ENCODE measurements around the gene MACROH2A1.
A peak's percentile ranks its signal among the peaks of the same experiment; 100 is the strongest.

The MACROH2A1 gene

DNA sequence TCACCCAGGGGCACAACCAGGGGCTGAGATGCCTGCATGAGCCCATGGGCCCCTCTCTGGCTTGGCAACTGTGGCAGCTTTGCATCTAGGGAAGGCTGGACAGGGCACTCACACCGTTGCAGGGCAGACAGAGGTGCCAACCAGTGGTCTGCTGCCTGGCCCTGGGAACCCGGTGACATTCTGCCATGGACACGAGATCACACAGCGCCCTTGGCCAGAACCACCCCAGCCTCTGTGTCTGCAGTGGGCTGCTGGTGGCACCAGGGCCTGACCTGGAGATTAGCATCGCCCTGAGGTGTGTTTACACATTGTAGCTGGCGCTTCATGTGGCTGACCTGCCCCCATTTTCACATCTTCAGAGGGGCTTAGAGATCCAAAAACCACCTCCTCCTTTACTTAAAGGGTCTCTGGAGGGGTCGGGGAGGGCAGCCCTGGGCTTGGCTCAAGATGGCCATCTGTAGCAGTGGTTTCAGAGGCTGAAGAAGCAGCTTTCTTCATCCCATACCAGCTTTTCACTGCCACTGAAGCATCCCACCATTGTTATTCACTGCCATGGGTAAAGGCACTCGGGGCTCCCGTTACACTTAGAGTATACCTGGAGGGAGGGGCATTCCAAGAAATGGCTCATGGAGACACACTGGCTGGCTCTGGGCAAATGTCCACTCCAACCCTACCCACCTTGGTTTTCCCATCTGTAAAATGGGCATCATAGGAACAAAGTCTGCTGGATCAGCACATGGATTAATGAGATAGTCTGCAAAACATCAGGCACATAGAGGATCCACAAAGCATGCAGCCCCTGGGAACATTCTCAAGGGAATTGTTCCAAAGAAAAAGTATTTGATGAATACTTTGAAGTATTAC is 36.7 kb upstream of the MACROH2A1 start:
- peak in 1 of 2 donors; percentile 8 for DNase-seq

DNA sequence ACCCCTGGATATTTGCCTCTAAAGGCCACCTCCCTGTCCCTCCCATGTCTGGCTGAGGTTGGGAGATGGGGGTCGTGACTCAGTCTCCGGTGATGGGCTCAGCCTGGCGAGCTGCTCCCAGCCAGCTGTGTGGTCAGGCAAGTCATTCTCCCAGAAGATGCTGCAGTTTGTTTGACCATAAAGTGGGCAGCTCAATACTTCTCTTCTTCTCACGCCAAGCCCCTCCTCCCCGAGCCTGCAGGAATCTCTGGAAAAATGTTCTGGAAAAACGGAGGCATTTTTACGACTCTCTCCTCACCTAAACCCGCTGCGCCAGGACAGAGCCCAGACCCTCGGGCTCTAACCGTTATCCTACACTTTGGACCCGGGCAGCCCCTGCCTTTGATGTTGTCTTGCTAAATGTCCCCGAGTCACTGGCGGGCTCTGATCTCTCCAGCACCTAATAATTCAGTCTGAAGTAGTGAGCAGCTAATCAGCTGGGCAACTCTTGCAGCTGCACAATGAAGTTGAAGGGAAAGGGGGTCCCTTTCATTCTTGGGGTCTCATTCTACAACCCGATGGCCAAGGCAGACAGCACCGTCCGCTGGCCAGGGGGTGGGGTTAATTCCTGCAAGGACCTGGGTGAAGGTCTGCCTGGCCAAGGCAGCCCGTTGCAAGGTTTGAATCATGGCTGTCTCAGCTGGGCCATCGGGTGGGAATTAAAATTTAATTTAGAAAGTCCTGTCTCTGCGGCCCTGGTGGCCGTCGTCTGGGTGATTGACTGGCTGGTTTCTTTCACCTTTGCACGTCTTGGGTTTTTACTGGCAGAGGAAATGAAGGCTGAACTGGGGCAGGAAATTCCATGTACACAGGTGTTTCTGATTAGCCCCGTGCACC is 35.8 kb upstream of the MACROH2A1 start:
- DNase-seq: peak in 1 of 2 donors; percentile 9

DNA sequence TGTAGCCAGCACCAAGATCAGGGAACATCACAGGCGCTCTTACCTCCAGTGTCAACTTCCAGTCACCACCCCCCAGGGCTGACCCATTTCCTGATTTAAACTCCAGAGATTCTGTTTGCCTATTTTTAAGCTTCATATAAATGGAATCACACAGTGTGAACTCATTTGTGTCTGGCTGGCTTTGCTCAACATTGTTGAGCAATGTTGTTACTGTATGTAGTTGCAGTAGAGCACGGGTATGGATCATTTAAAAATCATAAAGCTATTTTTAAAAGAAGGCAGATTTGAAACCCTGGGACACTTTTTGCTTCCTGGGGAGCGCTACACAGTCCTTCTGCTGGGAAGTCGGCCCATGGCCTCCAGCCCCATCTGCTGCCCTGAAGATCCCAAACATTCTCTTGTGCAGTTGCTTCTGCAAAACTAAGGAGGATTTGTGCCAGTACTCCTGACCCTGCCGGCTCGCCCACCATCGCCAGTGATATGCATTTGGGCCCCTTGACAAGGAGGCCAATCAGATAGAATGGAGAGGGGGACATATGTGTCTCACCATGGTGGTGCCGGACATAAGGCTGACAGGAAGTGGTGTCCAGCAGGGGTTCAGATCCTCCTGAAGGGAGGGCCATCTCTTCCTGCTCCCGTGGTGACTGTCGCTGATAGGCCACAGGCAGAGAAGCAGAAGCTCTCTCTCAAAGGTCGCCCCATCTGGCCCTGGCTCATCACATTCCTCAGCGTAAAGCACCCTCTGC is 34.8 kb upstream of the MACROH2A1 start:
- DNase-seq: no peak

DNA sequence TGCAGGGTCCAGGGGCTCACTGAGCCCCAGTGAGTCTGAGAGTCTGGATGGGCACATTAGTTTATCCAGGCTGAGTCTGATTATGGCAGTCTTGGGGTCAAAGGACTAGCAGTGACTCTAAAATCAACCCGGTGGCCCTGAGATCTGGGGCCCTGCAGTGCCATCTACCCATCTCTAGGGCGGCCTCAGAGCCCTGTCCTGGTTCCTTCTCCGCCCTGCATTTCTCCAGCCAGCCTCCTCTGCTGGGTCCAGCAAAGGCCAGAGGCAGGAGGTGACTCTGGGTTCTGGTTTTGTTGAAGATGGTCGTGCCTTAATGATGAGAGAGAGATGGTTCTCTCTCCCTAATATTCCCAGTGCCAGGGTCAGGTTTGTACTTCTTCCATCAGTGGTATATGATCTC is 33.1 kb upstream of the MACROH2A1 start:
- DNase-seq: no peak

DNA sequence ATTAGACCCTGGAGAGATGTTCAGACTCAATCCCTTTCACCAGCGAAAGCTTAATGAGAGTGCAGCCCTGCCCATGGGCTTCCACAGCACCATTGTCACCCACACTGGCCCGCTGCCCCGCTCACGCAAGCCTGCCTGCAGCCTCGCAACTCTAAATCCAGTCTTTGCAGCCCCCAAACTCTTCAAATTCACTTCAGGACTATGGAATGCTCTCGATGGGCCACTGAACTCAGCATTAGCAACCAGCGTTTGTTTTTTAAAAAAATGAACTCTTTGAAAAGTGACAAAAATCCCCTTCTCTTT is 31.1 kb upstream of the MACROH2A1 start:
- no peak for DNase-seq

DNA sequence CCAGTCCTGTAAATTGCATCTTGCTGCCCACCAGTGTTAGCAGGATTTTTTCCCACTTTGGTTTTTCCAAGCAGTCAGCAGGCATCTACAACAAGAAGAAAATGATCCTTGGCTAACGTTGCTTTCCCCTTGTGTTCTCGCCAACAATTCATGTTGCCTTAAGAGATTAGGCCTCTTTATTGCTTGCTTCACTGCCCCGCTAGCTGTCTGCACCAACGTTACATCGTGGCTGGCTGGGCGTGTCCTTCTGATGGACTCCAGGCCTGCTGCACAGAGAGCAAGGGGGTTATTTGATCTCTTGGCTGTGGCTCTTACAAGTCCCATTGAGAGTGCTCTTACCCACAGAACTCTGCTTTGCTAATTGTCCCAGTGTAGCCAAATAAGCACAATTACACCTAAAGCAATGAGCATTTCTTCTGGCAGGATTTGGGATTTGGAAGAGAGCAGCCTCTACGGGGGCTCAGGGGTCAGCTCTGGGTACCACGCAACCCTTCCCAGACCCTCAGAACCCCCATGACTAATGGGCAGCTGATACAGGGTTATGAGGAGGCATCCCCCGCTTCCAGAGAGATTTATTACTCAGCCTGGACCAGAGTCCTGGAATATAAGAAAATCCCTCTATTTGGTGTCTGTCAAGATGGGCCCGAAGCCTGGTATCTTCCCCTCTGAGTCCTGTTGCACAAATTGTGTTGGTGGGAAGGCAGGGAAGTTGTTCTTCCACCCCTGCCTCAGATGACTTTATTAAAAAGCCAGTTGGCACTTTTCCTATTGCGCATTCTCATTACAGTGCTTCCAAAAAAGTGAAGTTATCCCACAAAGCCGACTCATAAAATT is 30.5 kb upstream of the MACROH2A1 start:
- no peak for DNase-seq

DNA sequence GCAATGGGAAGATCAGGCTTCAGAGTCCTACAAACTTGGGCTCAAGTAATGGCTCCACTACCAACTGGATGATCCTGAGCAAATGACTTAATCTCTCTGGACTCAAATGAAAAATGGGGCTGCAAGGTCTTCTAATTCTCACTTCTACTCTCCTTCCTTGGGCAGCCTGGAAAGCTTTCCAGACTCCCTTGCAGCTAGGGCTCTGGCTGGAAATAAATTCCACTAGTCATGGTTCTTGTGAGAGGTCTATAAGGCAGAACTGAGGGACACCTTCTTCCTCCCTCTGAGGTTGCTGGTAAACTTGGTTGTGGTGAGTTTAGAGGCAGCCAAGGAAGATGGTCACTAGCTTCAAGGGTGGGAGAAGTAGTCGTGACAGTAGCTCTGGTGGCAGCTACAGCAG is 29.6 kb upstream of the MACROH2A1 start:
- no peak for DNase-seq

DNA sequence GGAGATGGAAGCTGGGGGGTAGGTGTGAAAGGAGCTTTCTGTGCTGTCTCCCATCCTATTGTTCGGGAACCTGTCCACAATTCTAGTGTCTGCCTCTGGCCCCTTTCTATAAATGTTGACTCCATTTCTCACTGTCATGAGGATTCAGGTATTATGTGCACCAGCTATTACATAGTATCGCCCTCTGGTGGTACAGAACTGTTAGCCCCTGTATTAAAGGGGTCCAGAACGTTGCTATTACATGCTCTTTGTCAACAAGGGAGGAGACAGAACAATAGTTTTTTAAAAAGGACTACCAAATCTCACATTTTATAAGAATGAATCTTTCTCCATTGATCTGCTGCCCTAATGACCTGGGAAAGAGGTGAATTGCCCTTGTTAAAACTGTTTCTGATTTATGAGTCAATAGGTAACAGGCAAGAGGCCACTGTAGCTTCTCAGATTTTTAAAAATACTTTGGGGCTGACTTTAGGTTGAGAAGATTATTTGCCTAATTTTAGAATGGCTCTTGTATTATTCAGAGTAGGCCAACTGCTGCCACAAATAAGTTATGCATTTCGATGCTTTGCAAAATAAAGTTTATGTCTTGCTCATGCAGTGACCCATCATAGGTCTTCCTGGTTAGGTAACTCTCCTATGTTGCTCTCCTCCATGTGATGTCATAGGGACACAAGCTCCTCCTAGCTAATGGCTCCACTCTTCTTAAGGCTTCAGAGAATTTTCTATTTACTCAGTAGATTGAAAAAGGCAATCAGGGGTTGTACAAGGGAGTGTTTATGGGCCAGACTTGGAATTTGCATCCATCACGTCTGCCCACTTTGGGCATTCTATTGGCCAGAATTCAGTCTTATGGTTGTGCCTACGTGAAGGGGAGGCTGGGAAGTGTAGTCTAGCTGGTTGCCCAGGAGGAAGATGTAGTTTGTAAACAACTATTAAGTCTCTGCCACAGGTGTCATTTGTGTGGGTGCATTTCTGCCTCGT is 27.4 kb upstream of the MACROH2A1 start:
- DNase-seq: no peak

DNA sequence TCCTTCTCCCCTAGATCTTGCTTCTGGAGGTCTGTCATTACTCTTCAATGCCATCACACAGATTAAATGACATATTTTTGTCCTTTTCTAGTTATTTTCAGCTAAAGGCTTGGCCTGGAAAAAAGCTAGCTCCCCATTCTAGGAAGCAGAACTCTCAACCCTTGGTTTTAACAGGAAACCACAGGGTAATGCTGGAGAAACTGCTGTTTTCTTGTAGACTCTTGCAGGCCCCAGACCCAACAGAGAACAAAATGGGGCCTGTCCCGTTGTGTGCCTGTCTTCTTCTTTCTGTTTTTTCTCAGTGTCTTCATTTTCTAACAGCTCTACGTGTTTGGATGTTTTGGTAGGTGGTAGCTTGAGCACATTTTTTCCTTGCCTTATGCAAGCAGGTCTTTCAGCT is 26.6 kb upstream of the MACROH2A1 start:
- DNase-seq: no peak

DNA sequence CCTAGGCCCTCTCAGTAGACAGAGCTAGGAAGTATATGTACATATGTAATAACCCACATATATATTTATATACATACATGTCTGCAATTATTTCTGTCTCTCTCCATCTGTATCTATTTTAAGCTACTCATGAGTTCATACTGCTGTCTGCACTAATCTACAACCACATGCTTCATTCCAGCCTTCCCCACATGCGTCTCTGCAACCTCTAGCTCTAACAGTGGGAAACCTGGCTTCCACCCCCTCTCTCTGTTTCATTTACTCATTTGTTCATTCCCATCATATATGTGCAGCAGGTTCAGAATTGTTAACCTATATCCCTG is 24.8 kb upstream of the MACROH2A1 start:
- DNase-seq: no peak

DNA sequence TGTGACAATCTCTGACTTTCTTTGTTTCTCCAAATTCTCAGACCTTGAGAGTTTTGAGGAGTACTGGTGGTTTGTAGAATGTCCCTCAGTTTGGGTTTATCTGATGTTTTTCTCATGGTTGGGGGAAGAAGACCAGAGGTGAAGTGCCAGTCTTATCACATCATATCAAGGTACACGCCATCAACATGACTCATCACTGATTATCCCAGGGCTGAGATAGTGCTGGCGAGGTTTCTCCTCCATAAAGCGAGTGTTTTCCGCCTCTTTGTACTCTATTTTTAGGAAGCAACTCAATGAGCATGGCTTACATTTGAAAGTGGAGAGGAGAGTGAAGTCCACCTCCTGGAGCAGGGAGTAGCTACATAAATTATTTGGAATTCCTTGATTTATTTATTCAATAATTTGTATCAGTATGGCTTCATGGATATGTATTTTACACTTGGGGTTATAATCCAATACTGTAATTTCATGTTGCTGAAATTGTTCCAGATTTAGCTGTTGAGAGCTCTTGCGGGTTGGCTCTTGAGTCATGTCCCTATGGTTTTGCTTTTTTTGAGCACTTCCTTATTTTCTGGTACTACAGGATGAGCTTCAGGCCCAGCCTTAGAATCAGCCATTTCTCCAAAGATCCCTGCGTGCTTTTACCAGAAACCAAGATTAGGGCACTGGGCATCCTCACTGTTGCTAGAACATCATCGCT is 24.3 kb upstream of the MACROH2A1 start:
- no peak for DNase-seq

DNA sequence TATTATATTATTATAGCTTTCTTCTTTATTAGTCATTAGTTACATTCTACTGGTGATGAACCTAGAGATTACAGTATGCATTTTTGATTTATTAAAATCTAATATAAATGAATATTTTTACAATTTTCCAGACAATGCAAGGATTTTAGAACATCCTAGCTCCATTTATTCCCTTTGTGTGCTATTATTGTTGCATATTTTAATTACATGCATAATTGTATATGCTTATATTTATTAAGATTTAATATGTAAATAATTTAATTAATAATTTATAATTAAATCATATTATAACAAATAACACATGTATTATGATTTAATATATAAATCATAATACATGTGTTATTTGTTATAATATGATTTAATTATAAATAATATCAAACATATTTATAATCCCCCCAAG is 23.4 kb upstream of the MACROH2A1 start:
- no peak for DNase-seq

DNA sequence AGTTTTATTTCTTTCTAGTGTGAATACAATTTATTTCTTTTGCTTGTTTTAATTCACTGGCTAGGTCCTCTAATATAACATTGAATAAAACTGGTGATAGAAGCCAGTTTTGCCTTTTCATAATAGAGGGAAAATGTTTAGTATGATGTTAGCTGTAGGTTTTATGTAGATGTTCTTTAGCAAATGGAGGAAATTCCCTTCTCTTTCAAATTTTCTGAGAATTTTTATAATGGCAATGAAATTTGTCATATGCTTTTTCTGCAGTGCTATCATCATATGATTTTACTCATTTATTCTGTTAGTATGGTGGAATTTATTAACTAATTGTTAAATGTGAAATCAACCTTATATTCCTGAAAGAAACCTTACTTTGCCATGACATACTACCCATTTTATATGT is 18.1 kb upstream of the MACROH2A1 start:
- no peak for DNase-seq

DNA sequence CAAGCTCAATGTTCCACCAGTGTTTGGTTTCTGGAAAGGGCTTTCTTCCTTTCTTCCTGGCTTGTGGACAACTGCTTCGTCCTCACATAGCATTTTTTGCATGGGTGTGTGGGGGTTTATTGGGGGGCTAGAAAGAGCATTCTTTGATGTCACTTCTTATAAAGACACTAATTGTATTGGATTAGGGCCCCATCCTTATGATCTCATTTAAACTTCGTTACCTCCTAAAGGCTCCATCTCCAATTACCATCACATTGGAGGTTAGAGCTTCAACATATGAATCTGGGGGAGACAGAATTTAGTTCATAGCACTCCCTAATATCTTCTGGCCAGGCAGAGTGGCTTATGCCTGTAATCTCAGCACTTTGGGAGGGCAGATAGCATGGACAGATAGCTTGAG is 6.1 kb upstream of the MACROH2A1 start:
- no peak for DNase-seq

DNA sequence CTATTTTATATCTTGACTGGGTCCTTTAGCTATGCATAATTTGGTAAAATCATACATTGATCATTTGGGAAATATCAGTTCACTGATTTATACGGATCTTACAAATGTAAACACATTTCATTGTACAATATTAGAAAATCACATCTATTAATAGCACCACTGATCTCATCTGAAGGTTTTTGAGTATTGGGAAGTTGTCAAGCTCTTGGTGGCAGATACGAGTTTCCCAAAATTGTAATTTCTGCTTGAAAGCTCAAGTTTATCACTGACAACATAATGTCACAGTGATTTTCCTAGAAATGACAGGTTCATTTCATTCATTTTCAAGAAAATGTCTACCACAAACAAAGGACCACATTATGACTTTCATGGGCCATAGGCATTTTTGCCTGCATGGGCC is 3.0 kb upstream of the MACROH2A1 start:
- DNase-seq: no peak

DNA sequence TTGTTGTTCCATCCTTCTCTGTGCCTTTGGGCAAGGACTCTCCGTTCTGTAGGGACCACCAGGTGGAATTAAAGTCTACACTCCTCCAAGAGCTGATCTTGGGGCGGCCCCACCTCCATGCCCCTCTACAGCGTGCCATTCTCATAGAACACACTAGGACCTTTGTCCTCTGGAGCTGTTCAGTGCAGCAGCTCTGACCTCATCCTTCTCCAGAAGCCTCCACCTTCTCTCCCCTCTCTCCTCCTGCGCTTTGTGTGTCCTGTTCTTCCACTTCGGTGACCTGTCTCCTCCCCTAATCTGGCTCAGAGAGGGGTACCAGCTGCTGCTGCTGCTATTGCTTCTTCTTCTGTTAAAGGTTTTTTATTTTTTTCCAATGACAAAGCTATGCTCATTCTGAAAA is 1.8 kb upstream of the MACROH2A1 start:
- no peak for DNase-seq

DNA sequence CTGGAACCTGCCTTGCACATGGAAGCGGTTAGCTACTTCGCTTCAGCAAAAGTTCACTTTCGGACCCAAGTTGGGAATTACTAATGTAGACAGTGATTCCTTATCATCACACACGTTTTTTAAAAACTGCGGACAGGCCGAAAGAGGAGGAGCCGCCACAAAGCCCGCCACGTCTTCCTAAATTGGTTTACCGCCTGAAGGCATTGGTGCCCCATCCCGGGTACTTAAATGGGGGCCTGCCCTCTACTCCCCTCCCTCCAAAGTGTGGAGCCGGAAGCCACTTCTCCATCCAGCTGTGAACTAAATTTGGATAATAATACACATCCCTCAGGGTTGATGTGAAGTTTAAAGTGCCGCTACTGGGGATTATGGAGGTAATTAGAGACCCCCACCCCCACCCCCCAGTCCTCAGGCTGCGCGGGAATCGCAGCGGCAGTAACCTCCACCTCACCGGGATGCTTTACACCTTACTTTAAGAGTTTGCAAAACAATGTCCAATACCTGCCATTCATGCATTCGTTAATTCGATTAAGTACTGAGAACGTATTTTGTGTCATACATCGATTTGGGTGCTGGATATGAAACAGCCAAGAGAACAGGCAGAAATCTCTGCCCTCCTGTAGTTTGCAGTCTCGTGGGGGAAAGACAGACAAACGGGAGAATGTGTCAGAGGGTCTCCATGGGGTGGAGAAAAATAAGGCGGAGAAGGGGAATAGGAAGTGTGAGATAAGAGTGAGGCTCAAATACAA is 937 bp upstream of the MACROH2A1 start:
- DNase-seq: peak in 1 of 2 donors; percentile 14

DNA sequence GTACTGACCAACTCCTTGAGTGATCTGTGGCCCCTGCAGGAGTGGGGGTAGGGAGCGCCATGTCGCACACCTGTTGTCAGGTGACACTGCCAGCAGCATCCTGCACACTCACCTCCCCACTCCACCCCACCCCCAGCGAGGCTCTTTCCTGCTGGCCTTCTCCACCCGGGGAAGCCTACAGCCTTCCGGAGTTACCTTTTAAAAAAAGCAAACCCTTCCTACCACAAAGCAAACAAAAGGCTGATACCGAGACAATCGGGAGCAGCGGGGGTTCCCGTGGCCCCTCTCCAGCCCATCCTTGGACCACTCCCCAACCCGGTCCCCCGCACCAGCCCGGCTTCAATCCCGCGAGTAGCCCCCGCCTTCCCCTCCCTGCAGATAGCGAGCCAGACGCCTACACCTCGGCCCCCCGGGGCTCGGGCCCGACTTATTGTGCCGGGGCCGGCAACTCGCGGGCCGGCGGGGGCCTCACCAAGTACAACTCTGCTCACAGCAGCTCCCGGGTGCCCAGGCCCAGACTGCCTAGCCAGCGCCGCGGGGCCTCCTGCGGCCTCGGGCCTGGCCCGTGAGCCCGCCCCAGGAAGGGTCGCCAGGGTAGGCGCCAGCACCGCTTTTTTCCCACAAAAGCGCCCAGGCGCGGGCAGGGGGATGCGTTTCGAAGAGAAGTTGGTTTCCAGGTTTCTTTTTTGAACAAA is 724 bp downstream of the MACROH2A1 start:
- peak; percentile 48 to 57 for DNase-seq

DNA sequence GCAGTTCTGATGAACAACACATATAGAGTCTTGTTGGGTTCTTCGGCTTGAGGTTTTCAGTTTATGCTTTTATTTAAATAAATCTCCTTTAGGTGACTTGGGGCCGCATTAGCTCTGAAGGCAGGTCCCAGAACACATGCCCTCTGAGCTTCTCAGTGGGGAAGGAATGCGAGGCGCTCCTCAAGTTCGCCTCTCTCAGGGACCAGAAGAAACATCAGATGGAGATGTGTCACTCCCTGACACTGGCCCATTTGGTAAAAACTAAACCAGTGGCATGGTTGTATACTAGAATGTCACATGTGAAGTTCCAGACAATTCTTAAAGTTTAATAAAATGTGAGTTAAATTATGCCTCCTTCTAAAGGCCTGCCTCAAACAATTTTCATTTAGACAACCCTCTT is 1.9 kb downstream of the MACROH2A1 start:
- DNase-seq: no peak

Measured in stimulated activated CD4-positive, alpha-beta T cell treated with anti-CD3 and anti-CD28 coated beads, Interleukin-2, amount 100 ng/mL, for 24 hours (primary cell).